CD1c-positive myeloid dendritic cell (primary cell): Measurements from ENCODE around the gene ZNF70.
A peak's percentile ranks its signal among the peaks of the same experiment; 100 is the strongest.

Experiments used
- DNase-seq: peaks from one replicate; pipeline ENCODE4 v3.0.0-alpha.2; 2016; ENCODE audit errors: extremely low spot score

Gene ZNF70

DNA sequence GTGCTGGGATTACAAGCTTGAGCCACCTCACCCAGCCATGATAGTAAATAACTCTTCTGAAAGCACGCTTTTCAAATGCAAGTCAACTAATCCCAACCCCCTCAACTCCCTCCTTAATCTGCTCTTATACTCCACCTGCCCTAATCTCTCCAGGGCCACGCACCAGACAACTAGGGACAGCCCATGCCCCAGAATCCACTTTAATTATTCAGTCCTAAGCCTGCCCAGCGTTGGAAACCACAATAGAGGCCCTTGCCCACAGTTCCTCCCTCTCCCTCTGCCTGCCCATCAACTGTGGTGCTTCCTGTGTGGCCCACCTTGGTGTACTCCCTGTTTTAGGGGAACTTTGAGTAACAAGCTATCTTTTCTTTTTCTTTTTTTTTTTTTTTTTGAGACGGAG, 6.0 kb upstream of the ZNF70 start:
- DNase-seq: no peak

GRCh38 chr22:23755711-23756110, 4.8 kb upstream of the ZNF70 start:
- DNase-seq: no peak

DNA sequence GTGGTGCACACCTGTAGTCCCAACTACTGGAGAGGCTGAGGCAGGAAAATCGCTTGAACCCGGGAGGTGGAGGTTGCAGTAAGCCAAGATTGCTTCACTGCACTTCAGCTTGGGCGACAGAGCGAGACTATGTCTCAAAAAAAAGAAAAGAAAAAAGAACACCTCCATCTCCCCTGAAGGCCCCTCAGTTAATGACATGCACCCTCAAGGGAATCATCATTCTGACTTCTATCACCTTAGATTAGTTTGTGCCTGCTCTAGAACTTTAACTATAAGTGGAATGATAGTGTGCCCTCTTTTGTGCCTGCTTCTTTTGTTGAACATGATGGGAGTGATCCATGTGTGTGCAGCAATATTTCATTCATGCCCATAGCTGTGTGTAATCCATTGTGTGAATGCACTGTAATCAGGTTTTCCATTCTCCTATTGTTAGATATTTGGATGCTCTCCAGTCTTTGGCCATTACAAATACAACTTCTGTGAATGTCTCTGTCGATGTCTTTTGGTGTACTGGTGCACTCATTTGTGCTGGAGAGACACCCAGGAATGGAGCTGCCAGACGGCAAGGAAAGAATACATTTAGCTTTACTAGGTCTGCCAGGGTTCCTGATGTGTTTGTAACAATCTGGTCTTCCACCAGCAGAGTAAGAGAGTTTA, 4.2 kb upstream of the ZNF70 start:
- no peak for DNase-seq

DNA sequence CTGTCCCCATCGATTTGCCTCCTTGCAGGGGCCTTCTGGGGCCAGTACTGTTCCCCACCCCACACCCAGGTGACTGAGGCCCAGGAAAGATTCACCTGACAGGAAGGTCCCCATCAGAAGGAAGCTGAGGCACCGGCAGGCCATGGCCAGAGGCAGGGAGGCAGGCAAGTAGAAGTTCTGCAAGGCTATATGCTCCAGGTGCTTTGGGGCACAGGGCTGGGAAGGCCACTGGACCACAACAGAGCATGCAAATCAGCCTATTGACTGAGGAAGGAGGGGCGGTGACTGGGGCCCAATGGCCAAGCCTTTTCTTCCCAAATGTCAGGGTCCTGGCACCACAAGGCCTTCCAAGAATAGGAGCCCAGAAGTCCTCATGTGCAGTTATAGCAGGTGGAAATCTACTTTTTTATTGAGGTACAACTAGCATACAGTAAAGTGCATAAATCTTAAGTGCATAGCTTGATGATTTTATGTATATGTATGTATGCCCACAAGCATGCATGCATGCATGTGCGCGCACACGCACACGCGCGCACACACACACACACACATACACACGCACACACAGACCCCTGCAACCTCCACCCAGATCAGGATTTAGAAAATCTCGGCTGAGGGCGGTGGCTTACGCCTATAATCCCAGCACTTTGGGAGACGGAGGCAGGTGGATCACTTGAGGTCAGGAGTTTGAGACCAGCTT, 3.5 kb upstream of the ZNF70 start, which contains the start of gene VPREB3:
VPREB3 (minus strand) TSS at position 206 of the 700 bp plus-strand sequence; CDS start at position 144, 62 bp downstream.
- no peak for DNase-seq

DNA sequence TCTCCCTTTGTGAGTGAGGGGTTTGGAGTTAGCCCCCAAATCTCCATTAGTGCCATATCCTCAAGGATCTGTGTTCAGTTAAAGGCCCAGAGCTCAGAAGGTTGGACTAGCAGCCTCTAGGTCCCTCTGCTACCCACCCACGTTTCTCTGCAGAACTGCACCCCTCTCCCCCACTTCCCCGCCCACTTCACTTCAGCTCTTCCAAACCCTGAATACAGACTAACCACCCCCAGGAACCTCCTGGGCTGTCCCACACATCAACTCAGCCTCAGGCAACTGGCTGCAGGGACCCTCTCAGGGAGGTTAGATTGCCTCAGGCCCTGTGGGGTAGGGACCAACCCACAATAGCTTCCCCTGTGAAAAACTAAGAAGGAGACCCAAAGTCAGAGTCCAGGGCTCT, 2.5 kb upstream of the ZNF70 start:
- DNase-seq: no peak

DNA sequence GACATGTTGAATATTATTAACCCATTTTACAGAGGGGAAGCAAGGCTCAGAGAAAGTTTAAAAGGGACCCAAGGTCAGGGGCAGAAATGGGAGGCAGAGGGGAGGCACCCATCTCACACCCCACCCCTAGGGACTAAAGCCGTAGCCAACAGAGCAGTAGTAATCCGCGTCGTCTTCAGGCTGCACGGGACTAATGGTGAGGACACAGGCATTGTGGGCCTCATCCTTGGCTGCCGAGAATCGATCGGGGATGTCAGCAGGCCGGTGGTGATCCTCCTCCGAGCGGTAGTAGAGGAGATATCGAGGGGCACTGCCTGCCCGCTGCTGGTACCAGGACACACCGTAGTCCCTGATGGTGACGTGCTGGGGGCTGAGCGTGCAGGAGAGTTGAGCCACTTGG, 1.8 kb upstream of the ZNF70 start:
- no peak for DNase-seq

DNA sequence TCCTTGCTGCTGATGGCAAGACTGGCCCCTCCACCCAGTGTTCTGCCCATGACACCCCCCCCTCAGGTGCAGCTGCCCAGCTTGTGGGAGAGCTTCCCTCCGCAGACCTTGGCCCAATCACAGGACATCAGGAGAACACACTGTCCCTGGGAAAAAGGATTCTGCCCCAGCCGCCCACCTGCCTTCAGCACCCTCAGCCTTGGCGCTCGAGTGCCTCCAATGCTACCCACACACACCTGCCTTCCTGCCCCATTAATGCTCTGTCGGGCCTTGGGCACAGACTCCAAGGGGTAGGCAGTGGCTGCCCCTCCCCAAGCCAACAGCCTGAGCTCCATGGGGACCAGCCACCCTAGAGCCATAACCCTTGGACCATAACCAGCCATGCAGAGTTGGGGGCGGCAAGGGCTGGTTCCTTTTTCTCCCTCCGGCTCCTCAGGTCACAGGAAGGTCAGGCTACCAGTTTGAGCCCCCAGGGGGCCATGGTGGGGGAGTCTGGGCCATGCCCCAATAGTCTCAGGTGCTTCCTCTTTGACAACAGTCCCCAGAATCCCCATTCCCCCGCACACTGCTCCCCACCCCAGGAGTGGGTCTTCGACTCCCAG, 1.3 kb upstream of the ZNF70 start:
- DNase-seq: peak; percentile 11

- DNase-seq: peak; percentile 12
These were observed 607 bp upstream of the ZNF70 start for GRCh38 chr22:23751441-23751996.

DNA sequence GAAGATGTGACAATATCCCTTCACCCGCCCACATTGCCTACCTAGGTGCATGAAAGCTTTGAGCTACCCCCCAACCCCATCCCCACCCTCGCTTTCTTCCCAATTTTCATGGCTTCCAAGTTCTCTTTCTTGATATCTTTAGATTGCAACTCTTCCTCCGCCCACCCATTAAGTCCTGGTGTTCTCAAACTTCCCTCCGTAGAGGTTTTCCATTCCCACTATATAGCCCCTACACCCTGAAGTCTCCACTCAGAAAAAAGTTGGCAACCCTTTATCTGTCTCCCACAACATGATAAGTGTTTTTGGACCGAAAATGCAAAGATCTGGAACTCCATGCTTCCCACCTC, 572 bp downstream of the ZNF70 start:
- DNase-seq: no peak

GRCh38 chr22:23749841-23750301, 1.0 kb downstream of the ZNF70 start:
- no peak for DNase-seq

GRCh38 chr22:23745791-23746190, 5.1 kb downstream of the ZNF70 start:
- DNase-seq: no peak

GRCh38 chr22:23744485-23744884, 6.4 kb downstream of the ZNF70 start:
- no peak for DNase-seq

DNA sequence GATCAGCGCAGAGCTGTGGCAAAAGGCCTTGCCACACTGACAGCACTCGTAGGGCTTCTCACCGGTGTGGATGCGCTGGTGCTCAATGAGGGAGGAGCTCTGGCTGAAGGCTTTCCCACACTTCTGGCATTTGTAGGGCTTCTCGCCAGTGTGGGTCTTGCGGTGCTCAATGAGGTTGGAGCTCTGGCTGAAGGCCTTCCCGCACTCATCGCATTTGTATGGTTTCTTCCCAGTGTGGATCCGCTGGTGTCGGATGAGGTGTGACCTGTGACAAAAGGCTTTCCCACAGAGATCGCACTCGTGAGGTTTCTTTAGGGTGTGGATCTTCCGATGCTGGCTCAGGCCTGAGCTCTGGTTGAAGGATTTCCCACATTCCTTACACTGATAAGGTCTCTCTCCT, 6.9 kb downstream of the ZNF70 start:
- DNase-seq: no peak

DNA sequence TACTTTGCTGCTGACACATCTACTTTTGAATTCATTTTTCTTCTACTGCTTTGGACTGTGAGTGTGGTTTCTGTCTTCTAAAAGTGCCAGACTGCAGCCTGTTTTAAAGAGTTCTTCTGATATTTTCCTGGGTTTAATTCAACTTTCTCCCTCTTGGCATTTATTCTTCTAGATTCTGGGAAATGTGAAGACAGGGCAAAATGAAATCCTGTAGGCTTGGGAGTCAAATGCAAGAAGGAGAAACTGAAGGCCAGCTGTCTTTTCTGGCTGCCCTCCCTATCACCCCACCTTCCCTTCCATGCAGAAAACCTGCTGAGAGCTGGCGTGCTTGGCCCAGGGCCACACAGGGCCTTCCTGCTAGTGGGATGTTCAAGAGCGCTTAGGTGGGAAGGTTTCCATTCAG, 7.6 kb downstream of the ZNF70 start:
- DNase-seq: no peak

DNA sequence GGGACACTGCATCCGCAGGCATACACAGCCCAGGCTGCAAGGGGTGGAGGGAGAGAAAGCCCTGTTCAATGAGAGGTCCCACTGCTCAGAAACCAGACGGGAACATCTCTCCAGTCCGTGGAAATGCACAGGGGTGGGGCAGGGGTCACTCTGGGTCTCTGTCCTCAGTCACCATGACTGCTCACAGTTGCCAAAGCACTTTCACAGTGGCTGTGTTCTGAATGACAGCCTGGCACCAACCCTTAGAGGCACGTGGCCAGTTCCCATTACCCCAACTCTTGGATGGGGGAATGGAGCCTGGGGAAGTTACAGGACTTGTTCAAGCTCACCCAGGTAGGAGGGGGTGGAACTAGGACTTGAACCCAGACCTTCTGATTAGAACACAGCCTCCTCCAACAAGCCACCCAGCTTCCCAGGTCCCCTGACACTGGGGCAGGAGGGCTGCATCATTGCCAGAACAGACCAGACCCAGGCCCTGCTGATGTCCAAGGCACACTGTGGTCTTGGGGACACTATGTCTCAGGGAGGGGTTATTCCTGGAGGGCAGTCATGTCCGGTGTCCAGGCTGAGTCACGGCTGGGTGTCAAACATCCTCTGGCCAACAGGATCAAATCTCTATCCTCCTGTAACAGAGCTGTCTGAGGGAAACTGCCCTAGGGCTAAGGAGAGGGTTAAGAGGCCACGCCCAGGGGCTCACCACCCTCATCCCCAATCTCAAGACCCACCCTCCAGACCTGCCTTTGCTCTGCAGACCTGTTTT, 8.2 kb downstream of the ZNF70 start:
- DNase-seq: no peak

DNA sequence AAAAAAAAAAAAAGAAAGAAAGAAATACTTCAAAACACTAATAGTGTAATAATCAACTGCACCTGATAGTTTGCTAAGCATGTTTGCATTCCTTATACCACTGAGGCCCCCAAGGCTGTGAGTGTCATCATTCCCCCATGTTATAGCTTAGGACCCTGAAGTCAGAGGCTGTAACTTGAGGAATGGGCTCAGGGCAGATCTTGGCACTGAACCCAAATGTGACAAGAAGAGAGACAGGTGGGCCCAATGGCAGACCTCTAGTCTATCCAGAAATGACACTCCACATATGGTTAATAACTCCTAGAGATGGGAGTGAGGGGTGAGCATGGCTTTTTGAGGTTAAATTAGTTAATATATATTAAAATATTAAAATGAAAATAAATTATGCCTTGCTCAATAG, 13.2 kb downstream of the ZNF70 start:
- no peak for DNase-seq

DNA sequence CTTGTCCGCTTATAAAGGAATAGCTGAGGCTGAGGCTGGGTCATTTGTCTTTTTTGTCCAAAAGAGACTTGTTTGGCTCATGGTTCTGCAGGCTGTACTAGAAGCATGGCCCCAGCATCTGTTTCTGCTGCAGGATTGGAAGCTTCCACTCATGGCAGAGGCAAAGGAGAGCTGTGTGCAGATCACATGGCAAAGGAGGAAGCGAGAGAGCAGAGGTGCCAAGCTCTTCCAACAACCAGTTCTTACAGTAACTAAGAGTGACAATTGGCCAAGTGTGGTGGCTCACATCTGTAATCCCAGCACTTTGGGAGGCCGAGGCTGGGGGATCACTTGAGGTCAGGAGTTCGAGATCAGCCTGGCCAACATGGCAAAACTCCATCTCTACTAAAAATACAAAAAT, 22.8 kb downstream of the ZNF70 start:
- DNase-seq: peak; percentile 48

GRCh38 chr22:23722724-23723123, 28.2 kb downstream of the ZNF70 start:
- no peak for DNase-seq

GRCh38 chr22:23722160-23722559, 28.8 kb downstream of the ZNF70 start:
- DNase-seq: no peak

- DNase-seq: no peak
These were observed 30.1 kb downstream of the ZNF70 start for GRCh38 chr22:23720855-23721254.

DNA sequence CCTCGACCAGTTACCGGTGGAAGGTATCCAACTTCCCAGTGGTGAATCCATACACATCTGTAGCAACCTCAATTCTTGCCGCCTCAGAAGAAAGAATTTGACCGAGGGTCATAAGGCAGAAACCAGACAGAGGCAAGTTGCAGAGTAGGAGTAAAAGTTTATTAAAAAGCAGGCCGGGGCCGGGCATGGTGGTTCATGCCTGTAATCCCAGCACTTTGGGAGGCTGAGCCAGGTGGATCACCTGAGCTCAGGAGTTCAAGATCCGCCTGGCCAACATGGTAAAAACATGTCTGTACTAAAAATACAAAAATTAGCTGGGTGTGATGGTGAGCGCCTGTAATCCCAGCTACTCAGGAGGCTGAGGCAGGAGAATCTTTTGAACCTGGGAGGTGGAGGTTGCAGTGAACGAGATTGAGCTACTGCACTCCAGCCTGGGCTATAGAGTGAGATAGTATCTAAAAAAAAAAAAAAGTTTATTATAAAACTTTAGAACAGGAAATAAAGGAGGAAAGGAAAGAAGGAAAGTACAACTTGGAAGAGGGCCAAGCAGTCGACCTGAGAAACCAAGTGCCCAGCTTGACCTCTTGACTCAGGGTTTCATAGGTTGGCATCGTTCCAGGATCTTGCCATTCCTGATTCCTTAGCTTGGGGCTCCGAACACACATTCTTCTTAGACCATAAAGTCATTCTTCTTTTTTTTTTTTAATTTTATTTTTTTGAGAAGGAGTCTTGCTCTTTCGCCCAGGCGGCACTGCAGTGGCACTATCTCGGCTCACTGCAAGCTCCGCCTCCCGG, 32.3 kb downstream of the ZNF70 start:
- no peak for DNase-seq
